Lower lobe of right lung (tissue), 2 donors: ENCODE data around the gene ZMIZ1. TPM values are rescaled to one million over a fixed set of nuclear protein-coding genes. Genes with fewer than 3 reads are reported as not detected.
A peak's percentile ranks its signal among the peaks of the same experiment; 100 is the strongest.

Experiments used
- ATAC-seq, 2 donors: fragments of 200-7000 bp; cut with Tn5 transposase; one replicate each; pipeline ENCODE4 v1.9.1; 2020 to 2022; ENCODE audit warnings: mild to moderate bottlenecking in 2 of 2, moderate library complexity in 2 of 2
- DNase-seq: peaks from one replicate; pipeline ENCODE4 v3.0.0-alpha.2; 2020
- H3K27ac ChIP-seq: fragments of 200-600 bp; one replicate; pipeline ENCODE4 v1.8.0; 2022
- H3K27me3 ChIP-seq: fragments of 200-600 bp; one replicate; pipeline ENCODE4 v1.8.0; 2022; ENCODE audit warnings: low read depth
- H3K36me3 ChIP-seq: fragments of 200-600 bp; one replicate; pipeline ENCODE4 v1.8.0; 2022; ENCODE audit warnings: mild to moderate bottlenecking
- H3K4me1 ChIP-seq: fragments of 200-600 bp; one replicate; pipeline ENCODE4 v1.8.0; 2022
- H3K4me3 ChIP-seq: fragments of 200-600 bp; one replicate; pipeline ENCODE4 v1.8.0; 2022; ENCODE audit warnings: mild to moderate bottlenecking
- H3K9me3 ChIP-seq: fragments of 200-600 bp; one replicate; pipeline ENCODE4 v1.8.0; 2022
- CTCF ChIP-seq: fragments of 200-600 bp; IDR thresholded peaks from one replicate; pipeline ENCODE4 v1.8.0; 2022; ENCODE audit warnings: antibody characterized with exemption, mild to moderate bottlenecking
- intact Hi-C: fragments of 100-400 bp; cut with DNase I; formaldehyde crosslinking; loops from one replicate; pipeline ENCODE4 v1.11.0; 2022
- total RNA-seq: library from RNA; stranded (reverse); fragmentation: NEBNext Ultra II Directional; extraction: Animal tissue kit (Norgen Biotek cat#: 25700); gene quantifications from one replicate; pipeline ENCODE4 v1.2.1, GENCODE V29; 2021
- donor health status: DM: no; HTN: yes; CAD: no; lungs with severe emphysema.

ZMIZ1 gene
- total RNA-seq, 1 donor from 2014 or later, result 102 TPM

- DNase-seq (no peak), ATAC-seq (peak in 1 of 2 donors; percentile 17)
- Histone ChIP-seq H3K36me3 (peaks cover 26% of the 10 kb centered on the region), H3K27ac (peak overlapping the region; percentile 88), H3K27me3 (no peaks in the 10 kb centered on the region), H3K4me1 (peaks cover 91% of the 10 kb centered on the region), H3K9me3 (no peaks in the 10 kb centered on the region), H3K4me3 (no peak overlapping the region)
- intact Hi-C loops, result no loop called here
- no peak for TF ChIP-seq CTCF
Measured at GRCh38 chr10:79266084-79266483, 197.3 kb downstream of the ZMIZ1 start.

GRCh38 chr10:79266543-79267312 is 198.0 kb downstream of the ZMIZ1 start:
- no peaks in the 10 kb centered on the region for H3K9me3 ChIP-seq
- H3K36me3 ChIP-seq, result peaks cover 22% of the 10 kb centered on the region
- peak; percentile 77 to 85 for ATAC-seq
- H3K27ac ChIP-seq, result peak overlapping the region; percentile 88
- peaks cover 91% of the 10 kb centered on the region for H3K4me1 ChIP-seq
- TF ChIP-seq CTCF, result no peak
- intact Hi-C loops, result no loop called here
- no peaks in the 10 kb centered on the region for H3K27me3 ChIP-seq
- peak; percentile 86 for DNase-seq
- no peak overlapping the region for H3K4me3 ChIP-seq

- peak overlapping the region; percentile 88 for H3K27ac ChIP-seq
- intact Hi-C loops, result no loop called here
- peak; percentile 8 for TF ChIP-seq CTCF
Measured at GRCh38 chr10:79267499-79267898, 198.7 kb downstream of the ZMIZ1 start.

GRCh38 chr10:79268161-79268601 is 199.4 kb downstream of the ZMIZ1 start:
- Histone ChIP-seq H3K27ac (peak overlapping the region; percentile 88), H3K4me1 (peaks cover 92% of the 10 kb centered on the region), H3K27me3 (no peaks in the 10 kb centered on the region), H3K36me3 (peaks cover 11% of the 10 kb centered on the region), H3K4me3 (no peak overlapping the region), H3K9me3 (no peaks in the 10 kb centered on the region)
- DNase-seq (no peak), ATAC-seq (no peak)
- TF ChIP-seq CTCF, result no peak
- intact Hi-C loops, result no loop called here

More at GRCh38 chr10:79267499-79267898, 198.7 kb downstream of the ZMIZ1 start:
- ATAC-seq (no peak), DNase-seq (no peak)
- peaks cover 90% of the 10 kb centered on the region for H3K4me1 ChIP-seq
- H3K27me3 ChIP-seq, result no peaks in the 10 kb centered on the region
- no peak overlapping the region for H3K4me3 ChIP-seq
- no peaks in the 10 kb centered on the region for H3K9me3 ChIP-seq
- peaks cover 17% of the 10 kb centered on the region for H3K36me3 ChIP-seq

GRCh38 chr10:79268742-79269141 is 200.0 kb downstream of the ZMIZ1 start:
- H3K4me3 ChIP-seq, result no peak overlapping the region
- no peaks in the 10 kb centered on the region for H3K27me3 ChIP-seq
- H3K27ac ChIP-seq, result peak overlapping the region; percentile 36
- H3K36me3 ChIP-seq, result peaks cover 11% of the 10 kb centered on the region
- intact Hi-C loops, result no loop called here
- H3K4me1 ChIP-seq, result peaks cover 93% of the 10 kb centered on the region
- no peaks in the 10 kb centered on the region for H3K9me3 ChIP-seq
- no peak for DNase-seq
- TF ChIP-seq CTCF, result no peak
- ATAC-seq, result no peak
